ENCODE measurements around the gene TRAPPC10. TPM values are rescaled to one million over a fixed set of nuclear protein-coding genes. Genes with fewer than 3 reads are reported as not detected.
"Not testable (repeated sequence)": the region's sequence is repeated elsewhere in the genome, so short reads cannot be mapped to it uniquely, and the experiment has no call there.

The TRAPPC10 gene
- total RNA-seq, 1 donor from 2014 or later = 48.4 TPM

GRCh38 chr21:44090325-44090724 lies 78.2 kb downstream of the TRAPPC10 start:
- Mint-ChIP-seq H3K36me3 (ENCODE audit: unreplicated experiment) (peaks cover 12% of the 10 kb centered on the region), H3K9me3 (ENCODE audit: unreplicated experiment) (peaks cover 2% of the 10 kb centered on the region), H3K27ac (ENCODE audit: unreplicated experiment) (no peak overlapping the region), H3K4me1 (ENCODE audit: low read depth, unreplicated experiment) (no peaks in the 10 kb centered on the region), H3K4me3 (ENCODE audit: unreplicated experiment) (peak overlapping the region; percentile 26), H3K27me3 (ENCODE audit: unreplicated experiment) (no peaks in the 10 kb centered on the region)
- TF ChIP-seq CTCF (IDR thresholded peaks at IDR 0.05; ENCODE audit: partially characterized antibody, unreplicated experiment) = no peak
- DNase-seq = no peak

- Mint-ChIP-seq H3K9me3 (ENCODE audit: unreplicated experiment) (peaks cover 2% of the 10 kb centered on the region), H3K27ac (ENCODE audit: unreplicated experiment) (no peak overlapping the region), H3K27me3 (ENCODE audit: unreplicated experiment) (no peaks in the 10 kb centered on the region), H3K36me3 (ENCODE audit: unreplicated experiment) (peaks cover 12% of the 10 kb centered on the region), H3K4me1 (ENCODE audit: low read depth, unreplicated experiment) (no peaks in the 10 kb centered on the region), H3K4me3 (ENCODE audit: unreplicated experiment) (no peak overlapping the region)
- DNase-seq = no peak
- no peak for TF ChIP-seq CTCF (IDR thresholded peaks at IDR 0.05; ENCODE audit: partially characterized antibody, unreplicated experiment)
These were observed 80.1 kb downstream of the TRAPPC10 start for GRCh38 chr21:44092211-44092610.

GRCh38 chr21:44093761-44094160 lies 81.7 kb downstream of the TRAPPC10 start:
- DNase-seq = no peak
- no peaks in the 10 kb centered on the region for H3K4me1 Mint-ChIP-seq (ENCODE audit: low read depth, unreplicated experiment)
- no peak overlapping the region for H3K4me3 Mint-ChIP-seq (ENCODE audit: unreplicated experiment)
- H3K27me3 Mint-ChIP-seq (ENCODE audit: unreplicated experiment) = no peaks in the 10 kb centered on the region
- no peaks in the 10 kb centered on the region for H3K9me3 Mint-ChIP-seq (ENCODE audit: unreplicated experiment)
- peaks cover 9% of the 10 kb centered on the region for H3K36me3 Mint-ChIP-seq (ENCODE audit: unreplicated experiment)
- TF ChIP-seq CTCF (IDR thresholded peaks at IDR 0.05; ENCODE audit: partially characterized antibody, unreplicated experiment) = no peak
- H3K27ac Mint-ChIP-seq (ENCODE audit: unreplicated experiment) = no peak overlapping the region

- H3K27me3 Mint-ChIP-seq (ENCODE audit: unreplicated experiment) = no peaks in the 10 kb centered on the region
- H3K4me1 Mint-ChIP-seq (ENCODE audit: low read depth, unreplicated experiment) = no peaks in the 10 kb centered on the region
- no peak overlapping the region for H3K4me3 Mint-ChIP-seq (ENCODE audit: unreplicated experiment)
- no peaks in the 10 kb centered on the region for H3K36me3 Mint-ChIP-seq (ENCODE audit: unreplicated experiment)
- no peak for DNase-seq
- no peak overlapping the region for H3K27ac Mint-ChIP-seq (ENCODE audit: unreplicated experiment)
- TF ChIP-seq CTCF (IDR thresholded peaks at IDR 0.05; ENCODE audit: partially characterized antibody, unreplicated experiment) = no peak
- H3K9me3 Mint-ChIP-seq (ENCODE audit: unreplicated experiment) = no peaks in the 10 kb centered on the region
These were observed 82.7 kb downstream of the TRAPPC10 start for GRCh38 chr21:44094832-44095231.

GRCh38 chr21:44098507-44098906 lies 86.4 kb downstream of the TRAPPC10 start:
- not testable (repeated sequence) for H3K27me3 Mint-ChIP-seq (ENCODE audit: unreplicated experiment); DNase-seq; H3K9me3 Mint-ChIP-seq (ENCODE audit: unreplicated experiment); H3K4me3 Mint-ChIP-seq (ENCODE audit: unreplicated experiment); H3K4me1 Mint-ChIP-seq (ENCODE audit: low read depth, unreplicated experiment); H3K36me3 Mint-ChIP-seq (ENCODE audit: unreplicated experiment); H3K27ac Mint-ChIP-seq (ENCODE audit: unreplicated experiment)

GRCh38 chr21:44098964-44099363 lies 86.9 kb downstream of the TRAPPC10 start:
- H3K4me3 Mint-ChIP-seq (ENCODE audit: unreplicated experiment); DNase-seq; H3K4me1 Mint-ChIP-seq (ENCODE audit: low read depth, unreplicated experiment); H3K27me3 Mint-ChIP-seq (ENCODE audit: unreplicated experiment); H3K36me3 Mint-ChIP-seq (ENCODE audit: unreplicated experiment); H3K9me3 Mint-ChIP-seq (ENCODE audit: unreplicated experiment); H3K27ac Mint-ChIP-seq (ENCODE audit: unreplicated experiment): not testable (repeated sequence)

GRCh38 chr21:44107026-44107501 lies 95.0 kb downstream of the TRAPPC10 start, which contains the start of gene PWP2:
Gene PWP2 (plus strand): TSS chr21:44107399. CDS start chr21:44107417, 18 bp downstream.
- H3K27ac Mint-ChIP-seq (ENCODE audit: unreplicated experiment); H3K4me3 Mint-ChIP-seq (ENCODE audit: unreplicated experiment): not testable (repeated sequence)
- DNase-seq = peak; percentile 53

GRCh38 chr21:44107589-44107988 lies 95.5 kb downstream of the TRAPPC10 start:
- not testable (repeated sequence) for DNase-seq; H3K4me1 Mint-ChIP-seq (ENCODE audit: low read depth, unreplicated experiment); H3K9me3 Mint-ChIP-seq (ENCODE audit: unreplicated experiment); H3K4me3 Mint-ChIP-seq (ENCODE audit: unreplicated experiment); H3K27me3 Mint-ChIP-seq (ENCODE audit: unreplicated experiment); H3K36me3 Mint-ChIP-seq (ENCODE audit: unreplicated experiment); H3K27ac Mint-ChIP-seq (ENCODE audit: unreplicated experiment)

More at GRCh38 chr21:44107026-44107501, 95.0 kb downstream of the TRAPPC10 start, which contains the start of gene PWP2:
- H3K36me3 Mint-ChIP-seq (ENCODE audit: unreplicated experiment); H3K9me3 Mint-ChIP-seq (ENCODE audit: unreplicated experiment); H3K27me3 Mint-ChIP-seq (ENCODE audit: unreplicated experiment); H3K4me1 Mint-ChIP-seq (ENCODE audit: low read depth, unreplicated experiment): not testable (repeated sequence)
